CD4-positive, alpha-beta T cell treated with Interleukin-4 for 4 hours (primary cell): ENCODE measurements around the gene IFNA4.
A peak's percentile ranks its signal among the peaks of the same experiment; 100 is the strongest.

Experiments used
- DNase-seq: peaks from one replicate; pipeline ENCODE4 v3.0.0-alpha.2; 2020

Gene IFNA4

DNA sequence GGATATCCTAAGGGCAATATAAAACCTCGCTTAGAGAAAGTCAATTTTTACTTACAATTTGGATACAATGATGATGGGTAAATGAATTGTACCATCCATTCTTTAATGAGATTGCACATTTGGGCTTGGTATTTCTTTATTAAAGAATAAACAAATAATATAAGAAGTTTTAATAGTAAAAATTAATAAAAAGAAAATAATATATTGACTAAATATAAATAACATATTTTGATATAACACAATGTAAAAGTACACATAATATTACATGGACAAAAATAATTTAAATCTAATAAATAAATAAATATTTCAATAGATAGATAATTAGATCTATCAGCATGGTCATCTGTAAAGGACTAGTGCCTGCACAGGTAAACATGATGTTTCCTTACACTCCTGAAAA lies 21.9 kb downstream of the IFNA4 start:
- no peak for DNase-seq

DNA sequence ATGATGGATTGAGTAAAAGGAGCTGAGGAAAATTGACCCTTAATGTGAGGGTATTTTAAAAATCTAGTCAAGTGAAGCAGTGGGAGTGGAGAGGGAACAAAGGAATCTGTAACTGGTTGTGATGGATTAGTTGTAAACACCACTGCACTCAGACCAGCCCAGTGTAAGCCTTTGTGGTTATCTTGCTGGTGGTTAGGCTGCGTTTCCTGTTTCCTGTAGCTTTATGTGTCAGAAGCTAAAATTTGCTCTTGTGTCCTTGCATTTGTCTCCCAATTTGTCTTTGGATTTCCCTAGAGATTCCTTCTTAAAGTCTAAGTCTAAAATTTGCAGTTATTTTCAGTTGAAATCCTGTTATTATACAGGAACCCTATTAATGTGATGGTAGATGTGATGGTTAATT lies 27.2 kb downstream of the IFNA4 start:
- peak; percentile 50 for DNase-seq

DNA sequence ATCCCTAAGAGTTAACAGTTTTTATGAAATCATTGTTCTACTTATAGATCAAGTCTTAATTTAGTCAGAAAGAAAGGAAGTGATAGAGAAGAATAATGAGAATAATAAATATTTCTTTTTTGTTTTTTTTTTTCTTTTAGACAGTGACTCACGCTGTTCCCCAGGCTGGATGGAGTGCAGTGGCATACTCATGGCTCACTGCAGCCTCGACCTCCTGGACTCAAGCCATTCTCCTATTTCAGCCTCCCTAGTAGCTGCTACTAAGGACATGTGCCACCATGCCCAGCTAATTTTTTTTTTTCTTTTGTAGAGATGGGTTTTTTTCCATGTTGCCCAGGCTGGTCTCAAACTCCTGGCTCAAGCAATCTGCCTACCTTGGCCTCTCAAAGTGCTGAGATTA lies 31.9 kb downstream of the IFNA4 start:
- DNase-seq, result no peak

DNA sequence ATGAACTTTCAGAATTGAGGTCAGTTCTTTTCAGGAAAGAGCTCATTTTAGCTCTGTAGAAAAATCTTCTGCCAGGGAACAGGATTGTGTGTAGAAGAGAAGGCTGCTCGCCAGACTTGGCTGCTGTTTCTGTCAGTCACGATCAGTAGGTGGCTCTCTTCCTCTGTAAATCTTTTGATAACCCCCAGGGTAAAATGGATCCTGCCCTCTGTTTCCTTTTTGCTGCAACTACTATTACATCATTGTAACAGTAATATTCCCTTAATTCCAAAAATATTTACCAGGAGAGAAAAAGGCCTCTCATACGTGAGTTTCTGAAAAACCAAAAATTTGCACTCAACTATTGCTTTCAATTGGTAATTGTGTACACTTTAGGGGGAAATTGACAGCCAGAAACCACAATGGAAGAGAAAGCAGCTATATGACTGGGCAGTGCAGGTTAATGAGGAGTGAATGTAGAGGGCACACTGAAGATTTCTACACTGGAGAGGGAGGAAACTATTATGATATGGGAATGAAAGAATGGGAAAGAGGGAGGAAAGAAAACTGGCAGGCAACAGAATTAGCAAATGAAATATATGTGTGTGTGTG lies 33.3 kb downstream of the IFNA4 start:
- DNase-seq, result peak; percentile 30

DNA sequence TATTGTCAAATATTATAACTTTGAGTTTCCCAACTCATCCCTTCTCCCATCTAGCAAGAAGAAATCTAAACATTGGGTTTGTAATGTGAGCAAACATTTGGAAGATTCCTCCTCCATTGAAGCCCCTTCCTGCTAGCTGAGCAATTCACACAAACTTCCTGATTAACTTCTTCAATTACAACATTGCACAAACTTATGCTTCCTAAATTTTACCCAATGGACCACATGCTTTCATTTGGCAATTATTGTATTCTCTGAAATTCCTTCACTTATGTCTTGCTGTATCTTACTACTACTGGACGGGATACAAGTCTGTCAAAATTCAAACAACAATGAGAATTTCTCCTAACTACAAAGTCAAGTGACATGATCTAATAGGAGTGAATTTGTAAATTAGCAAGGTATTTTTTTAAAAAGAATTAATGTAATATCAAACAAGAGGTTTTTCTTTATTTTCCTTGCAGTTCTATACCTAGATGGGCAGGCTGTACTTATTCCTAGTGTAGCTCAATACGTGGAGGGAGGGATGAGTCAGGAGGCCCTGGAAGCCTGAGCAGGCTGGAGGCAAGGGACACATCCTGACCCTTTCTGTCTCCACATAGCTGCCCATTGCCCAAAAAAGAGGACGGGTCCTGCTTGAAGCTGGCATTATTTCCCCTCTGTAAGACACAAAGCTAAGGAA lies 33.9 kb downstream of the IFNA4 start:
- DNase-seq, result no peak

DNA sequence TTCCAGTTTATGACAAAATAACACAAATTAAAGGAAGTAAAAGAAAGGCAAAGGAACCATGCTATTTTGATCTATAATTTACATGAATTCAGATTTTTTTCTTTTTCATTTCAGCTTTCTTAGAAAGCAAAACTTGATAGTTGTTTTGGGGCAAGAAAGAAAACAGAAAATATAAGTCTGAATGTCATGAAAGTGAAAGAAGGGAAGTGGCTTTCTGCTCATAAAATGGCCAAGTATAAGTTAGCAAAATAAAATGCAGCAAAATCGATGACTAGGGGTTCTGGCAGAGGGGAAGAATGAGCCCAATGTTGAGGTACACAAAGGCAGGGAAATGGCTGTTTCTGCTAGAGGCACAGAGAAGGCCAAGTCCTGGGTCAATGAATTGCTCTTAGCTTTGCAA lies 42.8 kb downstream of the IFNA4 start:
- DNase-seq, result no peak

DNA sequence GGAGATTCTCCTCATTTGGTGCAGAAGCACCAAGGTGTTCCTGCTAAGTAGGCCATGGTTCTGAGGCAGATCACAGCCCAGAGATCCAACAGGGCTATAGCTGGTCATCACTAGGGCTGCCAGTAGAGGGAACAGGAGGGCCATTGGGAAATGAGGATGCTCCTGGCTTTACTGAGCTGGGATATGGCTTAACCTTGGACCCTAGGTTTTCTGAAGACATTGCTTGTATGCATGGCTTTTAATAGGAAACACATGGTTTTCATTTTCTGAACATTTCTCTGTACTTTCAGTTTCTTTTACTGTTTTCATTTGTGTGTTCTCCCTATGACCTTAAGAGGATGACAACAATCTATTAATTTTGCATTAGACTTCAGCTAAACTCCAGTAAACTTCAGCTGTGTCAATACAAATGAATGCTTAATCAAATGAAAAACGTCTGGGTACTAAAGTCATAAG lies 45.9 kb downstream of the IFNA4 start, which contains the start of gene IFNW1:
Gene IFNW1, minus strand, starts transcription at position 406 of the 456 bp plus-strand sequence. Its CDS starts 262 bp downstream, at position 144.
- no peak for DNase-seq

DNA sequence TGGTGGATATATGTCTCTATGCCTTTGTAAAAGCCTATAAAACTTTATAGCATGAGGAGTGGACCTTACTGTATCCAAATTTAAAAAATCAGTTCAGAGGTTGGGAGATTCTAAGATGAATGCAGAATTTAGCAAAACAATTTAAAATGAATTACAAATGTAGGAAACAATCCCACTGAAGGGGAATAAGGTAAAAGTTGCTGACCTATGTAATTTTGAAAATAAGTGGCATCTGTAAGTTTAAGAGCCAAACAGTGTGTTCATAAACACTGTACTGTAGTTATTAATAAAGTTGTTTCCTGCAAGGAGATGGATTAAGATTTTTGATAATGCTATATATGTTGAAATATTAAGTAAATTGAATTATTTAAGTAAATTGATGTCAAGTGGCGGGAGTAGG lies 50.4 kb downstream of the IFNA4 start:
- DNase-seq, result no peak
